Colon (tissue), 2 donors: ENCODE data around the gene RNF126.
"Not testable (repeated sequence)": the region's sequence is repeated elsewhere in the genome, so short reads cannot be mapped to it uniquely, and the experiment has no call there.

Experiments used
- FAIRE-seq: peaks from 2 replicates; lab custom pipeline; 2012; peaks lifted over from hg19 to GRCh38; lab: Jason Lieb, UNC
- donor health status: control.
- donor health status: control.

RNF126 gene

GRCh38 chr19:662962-663681, at the start of gene RNF126:
Gene RNF126, minus strand, starts transcription at chr19:663214. Its CDS starts 93 bp downstream, at chr19:663121.
- no peak for FAIRE-seq

DNA sequence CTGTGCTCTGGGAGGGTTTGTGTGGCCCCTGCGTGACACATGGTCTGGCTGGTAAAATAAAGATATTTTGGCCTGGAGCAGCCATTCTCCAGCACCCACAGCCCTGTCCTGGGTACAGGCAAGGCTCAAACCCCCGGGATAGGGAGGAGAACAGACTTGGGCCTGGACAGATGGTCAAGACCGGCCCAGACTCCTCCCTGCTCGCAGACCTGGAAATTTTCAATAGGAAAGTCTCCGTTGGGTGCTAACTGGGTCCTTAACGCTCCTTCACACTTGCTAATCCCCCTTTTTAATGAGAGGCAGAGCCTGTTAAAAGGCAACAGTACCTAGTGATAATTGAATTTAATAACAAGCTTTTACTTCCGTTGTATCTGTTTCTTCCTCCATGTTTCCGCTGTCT, 48.2 kb upstream of the RNF126 start:
- FAIRE-seq: no peak

DNA sequence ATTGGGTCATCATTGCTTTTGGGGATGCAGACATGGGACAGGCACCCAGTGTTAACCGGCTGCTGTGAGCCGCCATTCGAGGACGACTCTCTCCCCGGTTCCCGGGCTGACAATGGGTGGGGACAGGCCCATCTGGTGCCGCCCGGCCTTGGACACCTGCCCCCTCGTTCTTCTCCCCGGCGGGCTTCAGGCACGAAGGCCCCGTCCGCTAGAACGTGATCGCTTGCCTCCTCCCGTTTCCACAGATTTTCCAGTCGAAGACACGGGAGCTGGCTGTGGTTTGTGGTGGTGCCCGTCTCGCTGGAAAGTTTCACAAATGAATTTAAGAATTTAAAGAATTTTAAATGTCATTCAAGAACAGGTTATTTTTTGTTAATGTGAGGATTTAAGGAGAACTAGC, 47.8 kb upstream of the RNF126 start:
- FAIRE-seq: no peak

- FAIRE-seq: no peak
Observed at GRCh38 chr19:709965-710571, 47.1 kb upstream of the RNF126 start.

GRCh38 chr19:709196-709964, 46.4 kb upstream of the RNF126 start:
- FAIRE-seq: no peak

- no peak for FAIRE-seq
Observed at GRCh38 chr19:708154-709143, 45.4 kb upstream of the RNF126 start, which contains the start of gene PALM. Gene PALM, plus strand, starts transcription at chr19:708935. Its CDS starts 212 bp downstream, at chr19:709147.

GRCh38 chr19:704447-704741, 41.4 kb upstream of the RNF126 start:
- no peak for FAIRE-seq

DNA sequence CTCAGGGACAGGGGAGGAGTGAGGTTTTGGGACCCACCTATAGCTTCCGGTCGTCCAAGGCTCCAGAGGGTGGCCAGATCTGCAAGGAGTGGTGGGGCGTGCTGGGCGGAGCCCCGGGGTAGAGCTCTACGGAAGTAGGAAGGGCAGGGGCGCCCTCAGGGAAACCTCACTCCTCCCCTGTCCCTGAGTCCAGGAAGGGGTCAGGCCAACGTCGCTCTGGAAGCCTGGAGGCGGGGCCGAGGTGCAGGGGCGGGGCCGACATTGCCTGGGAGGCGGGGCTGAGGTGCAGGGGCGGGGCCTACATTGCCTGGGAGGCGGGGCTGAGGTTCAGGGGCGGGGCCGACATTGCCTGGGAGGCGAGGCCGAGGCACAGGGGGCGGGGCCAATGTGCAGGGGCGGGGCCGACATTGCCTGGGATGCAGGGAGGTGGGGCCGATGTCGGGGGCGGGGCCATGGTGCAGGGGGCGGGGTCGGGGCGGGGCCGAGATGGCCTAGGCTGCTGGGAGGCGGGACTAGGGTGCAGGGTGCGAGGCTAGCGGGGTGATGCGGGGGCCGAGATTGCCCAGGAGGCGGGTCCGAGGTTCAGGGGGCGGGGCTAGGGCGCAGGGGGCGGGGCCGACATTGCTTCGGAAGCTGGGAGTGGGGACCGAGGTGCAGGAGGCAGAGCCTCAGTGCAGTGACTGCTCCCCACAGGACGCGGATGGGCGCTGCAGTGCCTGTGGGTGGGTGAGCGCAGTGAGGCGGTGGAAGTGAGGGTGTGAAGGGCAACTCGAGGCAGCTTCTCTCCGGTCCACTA, 40.8 kb upstream of the RNF126 start:
- no peak for FAIRE-seq

- FAIRE-seq: no peak
Observed at GRCh38 chr19:703329-703650, 40.3 kb upstream of the RNF126 start.

- not testable (repeated sequence) for FAIRE-seq
Observed at GRCh38 chr19:702847-703246, 39.8 kb upstream of the RNF126 start.

GRCh38 chr19:699885-700284, 36.9 kb upstream of the RNF126 start:
- not testable (repeated sequence) for FAIRE-seq

GRCh38 chr19:698529-698928, 35.5 kb upstream of the RNF126 start:
- not testable (repeated sequence) for FAIRE-seq

GRCh38 chr19:695352-695949, 32.4 kb upstream of the RNF126 start, which contains the start of gene PRSS57:
Gene PRSS57, minus strand, starts transcription at chr19:695452. Its CDS starts 22 bp downstream, at chr19:695430.
- no peak for FAIRE-seq

DNA sequence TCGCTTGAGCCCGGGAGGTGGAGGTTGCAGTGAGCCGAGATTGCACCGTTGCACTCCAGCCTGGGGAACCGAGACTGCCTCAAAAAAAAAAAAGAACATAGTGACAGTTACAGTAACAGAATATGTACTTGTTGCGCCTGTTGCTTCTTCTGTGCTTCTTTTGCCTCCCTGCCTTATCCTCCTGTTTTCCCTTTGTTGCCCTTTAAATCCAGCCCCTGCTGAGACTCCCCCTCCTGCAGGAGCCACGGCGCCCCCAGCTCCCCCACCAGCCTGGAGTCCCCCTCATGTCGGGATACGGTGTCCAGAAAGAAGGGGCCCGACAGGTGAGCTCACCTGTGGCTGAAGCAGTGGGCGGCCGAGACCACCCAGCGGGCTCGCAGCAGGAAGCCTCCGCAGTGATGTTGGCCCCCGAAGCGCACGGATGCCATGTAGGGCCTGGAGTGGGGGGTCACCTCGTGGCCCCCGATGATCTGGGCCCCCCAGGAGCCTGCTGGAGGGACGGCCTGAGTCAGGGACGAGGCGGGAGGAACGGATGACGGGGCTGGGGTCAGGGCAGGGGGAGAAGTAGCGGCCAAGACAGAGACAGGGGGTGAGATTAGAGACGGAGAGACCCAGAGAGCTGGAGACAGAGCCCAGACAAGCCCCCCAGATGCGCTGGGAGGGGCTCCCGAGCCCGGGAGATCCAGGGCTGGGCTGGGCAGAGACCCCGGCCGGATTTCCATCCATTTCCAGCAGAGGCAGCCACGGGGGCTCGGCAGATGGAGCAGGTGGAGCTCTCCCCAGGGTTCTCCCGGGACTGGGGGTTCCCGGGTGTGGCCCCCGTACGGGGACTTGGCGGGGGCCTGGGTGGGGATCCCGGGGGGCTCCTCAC, 31.7 kb upstream of the RNF126 start:
- FAIRE-seq: no peak

- no peak for FAIRE-seq
Observed at GRCh38 chr19:690203-690602, 27.2 kb upstream of the RNF126 start.

- no peak for FAIRE-seq
Observed at GRCh38 chr19:688992-689391, 26.0 kb upstream of the RNF126 start.

GRCh38 chr19:688214-688613, 25.2 kb upstream of the RNF126 start:
- no peak for FAIRE-seq

DNA sequence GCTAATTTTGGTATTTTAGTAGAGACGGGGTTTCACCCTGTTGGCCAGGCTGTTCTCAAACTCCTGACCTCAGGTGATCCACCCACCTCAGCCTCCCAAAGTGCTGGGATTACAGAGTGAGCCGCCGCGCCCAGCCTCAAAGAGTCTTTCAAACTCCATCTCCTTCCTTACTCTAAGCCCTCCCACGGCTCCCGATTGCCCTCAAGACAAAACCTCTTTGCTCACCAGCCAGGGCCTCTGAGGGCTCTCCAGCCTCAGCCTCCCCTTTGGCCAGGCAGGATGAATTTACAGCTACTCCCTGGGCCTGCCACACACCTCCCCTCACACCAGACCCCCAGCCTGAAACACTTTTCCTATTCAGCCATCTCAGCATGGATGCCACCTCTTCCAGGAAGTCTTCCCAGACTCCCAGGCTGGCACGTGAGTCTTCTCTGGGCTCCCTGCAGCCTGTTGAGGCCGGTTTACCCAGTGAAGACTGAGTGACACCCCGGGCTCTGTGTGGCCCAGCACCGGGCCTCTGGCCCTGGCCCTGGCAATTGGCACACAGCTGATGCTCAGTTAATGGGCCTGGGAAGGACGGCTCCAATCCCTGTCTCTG, 24.7 kb upstream of the RNF126 start:
- FAIRE-seq: no peak

GRCh38 chr19:686589-687297, 23.7 kb upstream of the RNF126 start:
- no peak for FAIRE-seq
